Osteocyte (in vitro differentiated cells): Measurements from ENCODE around the gene PRDM11. TPM values are rescaled to one million over a fixed set of nuclear protein-coding genes. Genes with fewer than 3 reads are reported as not detected.
A peak's percentile ranks its signal among the peaks of the same experiment; 100 is the strongest.

Experiments used
- DNase-seq: peaks from one replicate; pipeline ENCODE4 v3.0.0; 2021; ENCODE audit warnings: mixed read lengths; ENCODE audit not compliant: unreplicated experiment; ENCODE audit errors: extremely low spot score
- H3K27ac Mint-ChIP-seq: one replicate; pipeline ENCODE4 v1.8.0; 2021; ENCODE audit warnings: mild to moderate bottlenecking, mixed read lengths; ENCODE audit not compliant: unreplicated experiment
- H3K27me3 Mint-ChIP-seq: one replicate; pipeline ENCODE4 v1.8.0; 2021; ENCODE audit warnings: mixed read lengths; ENCODE audit not compliant: unreplicated experiment
- H3K36me3 Mint-ChIP-seq: one replicate; pipeline ENCODE4 v1.8.0; 2021; ENCODE audit warnings: mixed read lengths; ENCODE audit not compliant: unreplicated experiment
- H3K4me1 Mint-ChIP-seq: one replicate; pipeline ENCODE4 v1.8.0; 2021; ENCODE audit warnings: mixed read lengths; ENCODE audit not compliant: unreplicated experiment
- H3K4me3 Mint-ChIP-seq: one replicate; pipeline ENCODE4 v1.8.0; 2021; ENCODE audit warnings: mild to moderate bottlenecking, moderate library complexity, mixed read lengths; ENCODE audit not compliant: unreplicated experiment
- H3K9me3 Mint-ChIP-seq: one replicate; pipeline ENCODE4 v1.8.0; 2021; ENCODE audit warnings: mixed read lengths; ENCODE audit not compliant: unreplicated experiment
- CTCF ChIP-seq: fragments of 200-600 bp; sonication (generic); IDR thresholded peaks from 2 replicates; pipeline ENCODE4 v1.5.0; 2021; ENCODE audit warnings: antibody characterized with exemption, mild to moderate bottlenecking, moderate library complexity
- total RNA-seq: library from RNA; stranded (reverse); gene quantifications from 2 replicates; pipeline ENCODE4 v1.2.1, GENCODE V29; 2021

Gene PRDM11
- total RNA-seq, 1 donor from 2014 or later = 25.4 TPM

- Mint-ChIP-seq H3K4me3 (no peak overlapping the region), H3K27me3 (no peaks in the 10 kb centered on the region), H3K36me3 (no peaks in the 10 kb centered on the region), H3K4me1 (peaks cover 42% of the 10 kb centered on the region), H3K27ac (peak overlapping the region; percentile 82), H3K9me3 (no peaks in the 10 kb centered on the region)
- TF ChIP-seq CTCF = no peak
- DNase-seq = no peak
Measured at GRCh38 chr11:45178890-45179671, 32.6 kb downstream of the PRDM11 start.

- H3K9me3 Mint-ChIP-seq = no peaks in the 10 kb centered on the region
- H3K4me3 Mint-ChIP-seq = peak overlapping the region; percentile 69
- H3K27me3 Mint-ChIP-seq = no peaks in the 10 kb centered on the region
- TF ChIP-seq CTCF = no peak
- peak overlapping the region; percentile 82 for H3K27ac Mint-ChIP-seq
- no peak for DNase-seq
- H3K36me3 Mint-ChIP-seq = no peaks in the 10 kb centered on the region
- H3K4me1 Mint-ChIP-seq = peaks cover 42% of the 10 kb centered on the region
Measured at GRCh38 chr11:45179686-45180178, 33.3 kb downstream of the PRDM11 start.

GRCh38 chr11:45180179-45180847 lies 33.9 kb downstream of the PRDM11 start:
- H3K4me1 Mint-ChIP-seq = peaks cover 42% of the 10 kb centered on the region
- no peaks in the 10 kb centered on the region for H3K9me3 Mint-ChIP-seq
- H3K36me3 Mint-ChIP-seq = no peaks in the 10 kb centered on the region
- peak; percentile 57 for TF ChIP-seq CTCF
- H3K4me3 Mint-ChIP-seq = peak overlapping the region; percentile 69
- H3K27me3 Mint-ChIP-seq = no peaks in the 10 kb centered on the region
- peak overlapping the region; percentile 82 for H3K27ac Mint-ChIP-seq
- DNase-seq = peak; percentile 93

GRCh38 chr11:45180848-45181192 lies 34.4 kb downstream of the PRDM11 start:
- H3K4me3 Mint-ChIP-seq = no peak overlapping the region
- H3K9me3 Mint-ChIP-seq = no peaks in the 10 kb centered on the region
- H3K27ac Mint-ChIP-seq = no peak overlapping the region
- TF ChIP-seq CTCF = no peak
- peaks cover 42% of the 10 kb centered on the region for H3K4me1 Mint-ChIP-seq
- H3K36me3 Mint-ChIP-seq = no peaks in the 10 kb centered on the region
- no peaks in the 10 kb centered on the region for H3K27me3 Mint-ChIP-seq
- DNase-seq = peak; percentile 91

- Mint-ChIP-seq H3K4me3 (peak overlapping the region; percentile 64), H3K4me1 (peaks cover 42% of the 10 kb centered on the region), H3K27ac (peak overlapping the region; percentile 85), H3K36me3 (no peaks in the 10 kb centered on the region), H3K27me3 (no peaks in the 10 kb centered on the region), H3K9me3 (no peaks in the 10 kb centered on the region)
- no peak for DNase-seq
- no peak for TF ChIP-seq CTCF
Measured at GRCh38 chr11:45181193-45181888, 34.9 kb downstream of the PRDM11 start.
